HAP-1 (cell line): Measurements from ENCODE around the gene HDLBP.

Experiments used
- DNase-seq, 2 experiments: peaks; one replicate each; pipeline ENCODE4 v3.0.0-alpha.2; 2016 to 2020; ENCODE audit warnings: low spot score in 2 of 2
- H3K27me3 ChIP-seq: fragments of 250-450 bp; sonication (Bioruptor Pico); 2 replicates; pipeline ENCODE4 v1.5.1; 2020; ENCODE audit warnings: low read depth, mild to moderate bottlenecking, moderate library complexity
- H3K36me3 ChIP-seq: fragments of 250-450 bp; sonication (Bioruptor Pico); replicated peaks from 2 replicates; pipeline ENCODE4 v1.5.1; 2020; ENCODE audit warnings: mild to moderate bottlenecking
- H3K4me1 ChIP-seq: fragments of 250-450 bp; sonication (Bioruptor Pico); 2 replicates; pipeline ENCODE4 v1.5.1; 2020; ENCODE audit warnings: mild to moderate bottlenecking
- H3K4me3 ChIP-seq: fragments of 250-450 bp; sonication (Bioruptor Pico); 2 replicates; pipeline ENCODE4 v1.5.1; 2020; ENCODE audit warnings: mild to moderate bottlenecking, moderate library complexity
- H3K9me3 ChIP-seq: fragments of 250-450 bp; sonication (Bioruptor Pico); 2 replicates; pipeline ENCODE4 v1.5.1; 2020; ENCODE audit warnings: mild to moderate bottlenecking, moderate library complexity
- in situ Hi-C: fragments of 300-500 bp; cut with MboI; formaldehyde crosslinking; loops from 3 replicates; pipeline ENCODE4 v1.14.3; 2020; ENCODE audit warnings: low sequenced_read_pairs, inconsistent platforms, mixed read lengths

The HDLBP gene

GRCh38 chr2:241189856-241190201, 125.6 kb downstream of the HDLBP start:
- no peaks in the 10 kb centered on the region for H3K36me3 ChIP-seq
- no peak overlapping the region for H3K4me3 ChIP-seq
- H3K9me3 ChIP-seq, result no peaks in the 10 kb centered on the region
- DNase-seq, result no peak
- in situ Hi-C loops, result no loop called here
- no peaks in the 10 kb centered on the region for H3K27me3 ChIP-seq
- no peaks in the 10 kb centered on the region for H3K4me1 ChIP-seq

- H3K4me3 ChIP-seq, result no peak overlapping the region
- no peaks in the 10 kb centered on the region for H3K4me1 ChIP-seq
- H3K9me3 ChIP-seq, result no peaks in the 10 kb centered on the region
- no peaks in the 10 kb centered on the region for H3K36me3 ChIP-seq
- H3K27me3 ChIP-seq, result no peaks in the 10 kb centered on the region
- in situ Hi-C loops, result no loop called here
- no peak for DNase-seq
Measured at GRCh38 chr2:241189093-241189855, 126.2 kb downstream of the HDLBP start.

- Histone ChIP-seq H3K9me3 (no peaks in the 10 kb centered on the region), H3K4me3 (no peak within 1 kb of the TSS), H3K4me1 (no peaks in the 10 kb centered on the region), H3K27me3 (no peaks in the 10 kb centered on the region), H3K36me3 (no peaks in the 10 kb centered on the region)
- no peak for DNase-seq
- in situ Hi-C loops, result no loop called here
Measured at GRCh38 chr2:241188361-241189092, 126.9 kb downstream of the HDLBP start, which contains the start of gene ANO7. Gene ANO7, plus strand, starts transcription at chr2:241188677. Its CDS starts 1,387 bp downstream, at chr2:241190064.

GRCh38 chr2:241187918-241188234, 127.6 kb downstream of the HDLBP start:
- H3K27me3 ChIP-seq, result no peaks in the 10 kb centered on the region
- in situ Hi-C loops, result no loop called here
- H3K4me1 ChIP-seq, result no peaks in the 10 kb centered on the region
- DNase-seq, result no peak
- H3K4me3 ChIP-seq, result no peak overlapping the region
- H3K9me3 ChIP-seq, result no peaks in the 10 kb centered on the region
- no peaks in the 10 kb centered on the region; the same call in 1 of the 2 replicates for H3K36me3 ChIP-seq

- Histone ChIP-seq H3K4me1 (no peaks in the 10 kb centered on the region), H3K4me3 (no peak overlapping the region), H3K36me3 (no peaks in the 10 kb centered on the region; the same call in 1 of the 2 replicates), H3K27me3 (no peaks in the 10 kb centered on the region), H3K9me3 (no peaks in the 10 kb centered on the region)
- in situ Hi-C loops, result no loop called here
- no peak for DNase-seq
Measured at GRCh38 chr2:241187101-241187917, 128.2 kb downstream of the HDLBP start.

- Histone ChIP-seq H3K9me3 (no peaks in the 10 kb centered on the region), H3K4me3 (no peak overlapping the region), H3K27me3 (no peaks in the 10 kb centered on the region), H3K4me1 (no peaks in the 10 kb centered on the region), H3K36me3 (no peaks in the 10 kb centered on the region; the same call in 1 of the 2 replicates)
- no peak for DNase-seq
- in situ Hi-C loops, result no loop called here
Measured at GRCh38 chr2:241185961-241186360, 129.5 kb downstream of the HDLBP start.

- H3K27me3 ChIP-seq, result no peaks in the 10 kb centered on the region
- in situ Hi-C loops, result no loop called here
- no peaks in the 10 kb centered on the region; the same call in 1 of the 2 replicates for H3K36me3 ChIP-seq
- DNase-seq, result no peak
- no peaks in the 10 kb centered on the region for H3K4me1 ChIP-seq
- H3K9me3 ChIP-seq, result no peaks in the 10 kb centered on the region
- no peak overlapping the region for H3K4me3 ChIP-seq
Measured at GRCh38 chr2:241184901-241185300, 130.6 kb downstream of the HDLBP start.

- Histone ChIP-seq H3K4me1 (no peaks in the 10 kb centered on the region), H3K9me3 (no peaks in the 10 kb centered on the region), H3K27me3 (no peaks in the 10 kb centered on the region), H3K36me3 (peaks cover 2% of the 10 kb centered on the region; the same call in 1 of the 2 replicates), H3K4me3 (no peak overlapping the region)
- in situ Hi-C loops, result no loop called here
- DNase-seq, result no peak
Measured at GRCh38 chr2:241183221-241183620, 132.3 kb downstream of the HDLBP start.

- Histone ChIP-seq H3K27me3 (no peaks in the 10 kb centered on the region), H3K36me3 (peaks cover 2% of the 10 kb centered on the region; the same call in 1 of the 2 replicates), H3K4me1 (no peaks in the 10 kb centered on the region), H3K9me3 (no peaks in the 10 kb centered on the region), H3K4me3 (no peak overlapping the region)
- in situ Hi-C loops, result no loop called here
- DNase-seq, result no peak
Measured at GRCh38 chr2:241182531-241183133, 132.8 kb downstream of the HDLBP start.

- Histone ChIP-seq H3K4me3 (no peak overlapping the region), H3K27me3 (no peaks in the 10 kb centered on the region), H3K4me1 (no peaks in the 10 kb centered on the region), H3K9me3 (no peaks in the 10 kb centered on the region), H3K36me3 (peaks cover 2% of the 10 kb centered on the region; the same call in 1 of the 2 replicates)
- in situ Hi-C loops, result no loop called here
- DNase-seq, result no peak
Measured at GRCh38 chr2:241182126-241182525, 133.3 kb downstream of the HDLBP start.

GRCh38 chr2:241180495-241180894, 135.0 kb downstream of the HDLBP start:
- H3K27me3 ChIP-seq, result no peaks in the 10 kb centered on the region
- no peak overlapping the region for H3K4me3 ChIP-seq
- in situ Hi-C loops, result no loop called here
- no peaks in the 10 kb centered on the region for H3K4me1 ChIP-seq
- peaks cover 2% of the 10 kb centered on the region for H3K36me3 ChIP-seq
- no peaks in the 10 kb centered on the region for H3K9me3 ChIP-seq
- no peak for DNase-seq

- no peak for DNase-seq
- Histone ChIP-seq H3K27me3 (no peaks in the 10 kb centered on the region), H3K36me3 (peaks cover 6% of the 10 kb centered on the region), H3K9me3 (no peaks in the 10 kb centered on the region), H3K4me3 (no peak overlapping the region), H3K4me1 (no peaks in the 10 kb centered on the region)
- in situ Hi-C loops, result no loop called here
Measured at GRCh38 chr2:241179899-241180298, 135.6 kb downstream of the HDLBP start.

GRCh38 chr2:241178961-241179360, 136.5 kb downstream of the HDLBP start:
- Histone ChIP-seq H3K36me3 (peaks cover 6% of the 10 kb centered on the region), H3K9me3 (no peaks in the 10 kb centered on the region), H3K27me3 (no peaks in the 10 kb centered on the region), H3K4me3 (no peak overlapping the region), H3K4me1 (no peaks in the 10 kb centered on the region)
- in situ Hi-C loops, result no loop called here
- DNase-seq, result no peak
